Testis (tissue), 5 donors: ENCODE data around the gene RUFY1. TPM values are rescaled to one million over a fixed set of nuclear protein-coding genes. Genes with fewer than 3 reads are reported as not detected.
"Not testable (repeated sequence)": the region's sequence is repeated elsewhere in the genome, so short reads cannot be mapped to it uniquely, and the experiment has no call there.

Experiments used
- DNase-seq: peaks from one replicate; pipeline ENCODE4 v3.0.0-alpha.2; 2019
- H3K27ac ChIP-seq, 2 donors: fragments of 200-600 bp; sonication (generic); one replicate each; pipeline ENCODE4 v1.5.1; 2019
- H3K27me3 ChIP-seq: fragments of 200-600 bp; sonication (generic); one replicate; pipeline ENCODE4 v1.5.1; 2019
- H3K36me3 ChIP-seq: fragments of 200-600 bp; sonication (generic); one replicate; pipeline ENCODE4 v1.5.1; 2017; ENCODE audit warnings: low read depth; ENCODE audit errors: missing control alignments
- H3K4me1 ChIP-seq: fragments of 200-600 bp; sonication (generic); one replicate; pipeline ENCODE4 v1.5.1; 2019
- H3K4me3 ChIP-seq, 2 donors: fragments of 200-600 bp; sonication (generic); one replicate each; pipeline ENCODE4 v1.5.1; 2017 to 2019
- H3K9me3 ChIP-seq: fragments of 200-600 bp; sonication (generic); one replicate; pipeline ENCODE4 v1.5.1; 2017
- POLR2A ChIP-seq: fragments of 450-650 bp; IDR thresholded peaks from one replicate; pipeline ENCODE4 v1.6.1; 2017; ENCODE audit warnings: antibody characterized with exemption, mild to moderate bottlenecking, moderate library complexity
- WGBS, 2 donors: methylation state at CpG; one replicate each; pipeline ENCODE4 v1.1.5; 2018; 5-methylcytosine and 5-hydroxymethylcytosine counted together
- intact Hi-C: fragments of 100-400 bp; cut with DNase I; formaldehyde crosslinking; loops from one replicate; pipeline ENCODE4 v1.15.1; 2023; ENCODE audit warnings: low total_unique reads
- long read RNA-seq, 2 donors: transcript quantifications; one replicate each; lab custom pipeline, GENCODE V29; 2026
- polyA plus RNA-seq: library from polyadenylated mRNA; stranded (reverse); fragments of 350-450 nt; fragmentation: Illumina TruSeq; extraction: RNeasy Lipid Tissue Mini Kit (QIAGEN cat#74804); gene quantifications from one replicate; pipeline ENCODE4 v1.2.3, GENCODE V29; 2014; ENCODE audit warnings: low read depth, low replicate concordance; ENCODE audit not compliant: insufficient read depth
- total RNA-seq, 2 donors: library from RNA; depleted of rRNA; stranded (reverse); fragments of >200 nt; gene quantifications; one replicate each; pipeline ENCODE4 v1.2.3, GENCODE V29; 2016
- TF ChIP-seq, protein P1 (sequence below), 3 experiments: fragments of 450-650 bp in 2 of 3; fragments of 200-600 bp in 1 of 3; sonication (generic) in 1 of 3; IDR thresholded peaks; one replicate each; pipeline ENCODE4 v1.5.1; 2016 to 2019; ENCODE audit warnings: antibody characterized with exemption in 3 of 3, mild to moderate bottlenecking in 2 of 3, moderate library complexity in 1 of 3

RUFY1 gene, protein sequence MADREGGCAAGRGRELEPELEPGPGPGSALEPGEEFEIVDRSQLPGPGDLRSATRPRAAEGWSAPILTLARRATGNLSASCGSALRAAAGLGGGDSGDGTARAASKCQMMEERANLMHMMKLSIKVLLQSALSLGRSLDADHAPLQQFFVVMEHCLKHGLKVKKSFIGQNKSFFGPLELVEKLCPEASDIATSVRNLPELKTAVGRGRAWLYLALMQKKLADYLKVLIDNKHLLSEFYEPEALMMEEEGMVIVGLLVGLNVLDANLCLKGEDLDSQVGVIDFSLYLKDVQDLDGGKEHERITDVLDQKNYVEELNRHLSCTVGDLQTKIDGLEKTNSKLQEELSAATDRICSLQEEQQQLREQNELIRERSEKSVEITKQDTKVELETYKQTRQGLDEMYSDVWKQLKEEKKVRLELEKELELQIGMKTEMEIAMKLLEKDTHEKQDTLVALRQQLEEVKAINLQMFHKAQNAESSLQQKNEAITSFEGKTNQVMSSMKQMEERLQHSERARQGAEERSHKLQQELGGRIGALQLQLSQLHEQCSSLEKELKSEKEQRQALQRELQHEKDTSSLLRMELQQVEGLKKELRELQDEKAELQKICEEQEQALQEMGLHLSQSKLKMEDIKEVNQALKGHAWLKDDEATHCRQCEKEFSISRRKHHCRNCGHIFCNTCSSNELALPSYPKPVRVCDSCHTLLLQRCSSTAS
- total RNA-seq (10 to 100 TPM; 47.0 to 51.2 TPM), polyA plus RNA-seq (28.6 TPM)
- long read RNA-seq, donor 1, partial matches to known transcripts = 190 of 230 reads
- long read RNA-seq, donor 1, other reads (novel, unspliced or antisense) = 36 of 230 reads
- long read RNA-seq, donor 2, partial matches to known transcripts = 0 of 3 reads
- long read RNA-seq, donor 2, other reads (novel, unspliced or antisense) = 0 of 3 reads

- DNase-seq = peak; percentile 89
- no peaks in the 10 kb centered on the region for H3K9me3 ChIP-seq
- H3K4me1 ChIP-seq = peaks cover 15% of the 10 kb centered on the region
- WGBS, 2 donors = 0 to 1% methylated on average over 1 to 25 of the region's 109 CpGs
- peak within 1 kb of the TSS; percentile 89 to 92 for H3K4me3 ChIP-seq
- H3K27me3 ChIP-seq = no peaks in the 10 kb centered on the region
- TF ChIP-seq POLR2A = no peak
- TF ChIP-seq, protein P1, sequence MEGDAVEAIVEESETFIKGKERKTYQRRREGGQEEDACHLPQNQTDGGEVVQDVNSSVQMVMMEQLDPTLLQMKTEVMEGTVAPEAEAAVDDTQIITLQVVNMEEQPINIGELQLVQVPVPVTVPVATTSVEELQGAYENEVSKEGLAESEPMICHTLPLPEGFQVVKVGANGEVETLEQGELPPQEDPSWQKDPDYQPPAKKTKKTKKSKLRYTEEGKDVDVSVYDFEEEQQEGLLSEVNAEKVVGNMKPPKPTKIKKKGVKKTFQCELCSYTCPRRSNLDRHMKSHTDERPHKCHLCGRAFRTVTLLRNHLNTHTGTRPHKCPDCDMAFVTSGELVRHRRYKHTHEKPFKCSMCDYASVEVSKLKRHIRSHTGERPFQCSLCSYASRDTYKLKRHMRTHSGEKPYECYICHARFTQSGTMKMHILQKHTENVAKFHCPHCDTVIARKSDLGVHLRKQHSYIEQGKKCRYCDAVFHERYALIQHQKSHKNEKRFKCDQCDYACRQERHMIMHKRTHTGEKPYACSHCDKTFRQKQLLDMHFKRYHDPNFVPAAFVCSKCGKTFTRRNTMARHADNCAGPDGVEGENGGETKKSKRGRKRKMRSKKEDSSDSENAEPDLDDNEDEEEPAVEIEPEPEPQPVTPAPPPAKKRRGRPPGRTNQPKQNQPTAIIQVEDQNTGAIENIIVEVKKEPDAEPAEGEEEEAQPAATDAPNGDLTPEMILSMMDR (IDR thresholded peaks at IDR 0.05) = peak in 2 of 3 experiments; percentile 3 to 25
- no peaks in the 10 kb centered on the region for H3K36me3 ChIP-seq
- H3K27ac ChIP-seq = peak within 1 kb of the TSS; percentile 68 to 97
- intact Hi-C loops = no loop called here
Observed at GRCh38 chr5:179550511-179551342, at the start of gene RUFY1. Gene RUFY1 (plus strand): TSS chr5:179550554. CDS start chr5:179550570, 16 bp downstream.

GRCh38 chr5:179501997-179502396 lies 48.4 kb upstream of the RUFY1 start:
- intact Hi-C loops, DNase-seq: not testable (repeated sequence)

GRCh38 chr5:179502420-179502819 lies 47.9 kb upstream of the RUFY1 start:
- H3K4me1 ChIP-seq, intact Hi-C loops, H3K27ac ChIP-seq, DNase-seq, H3K9me3 ChIP-seq, H3K4me3 ChIP-seq, H3K36me3 ChIP-seq, H3K27me3 ChIP-seq: not testable (repeated sequence)
- WGBS, 2 donors = 89 to 96% methylated on average over 7 to 8 of the region's 8 CpGs

More at GRCh38 chr5:179501997-179502396, 48.4 kb upstream of the RUFY1 start:
- not testable (repeated sequence) for H3K36me3 ChIP-seq, H3K9me3 ChIP-seq, H3K27ac ChIP-seq, H3K27me3 ChIP-seq, H3K4me1 ChIP-seq, H3K4me3 ChIP-seq
- no CpG with 5 or more reads among the region's 11 CpGs for WGBS, 2 donors

GRCh38 chr5:179504191-179504590 lies 46.2 kb upstream of the RUFY1 start:
- no peak for DNase-seq
- Histone ChIP-seq H3K27me3 (no peaks in the 10 kb centered on the region), H3K9me3 (no peaks in the 10 kb centered on the region), H3K4me3 (no peak overlapping the region), H3K27ac (no peak overlapping the region), H3K4me1 (no peaks in the 10 kb centered on the region), H3K36me3 (no peaks in the 10 kb centered on the region)
- TF ChIP-seq POLR2A = no peak
- TF ChIP-seq, protein P1 (IDR thresholded peaks at IDR 0.05) = no peak
- WGBS, 2 donors = 51% methylated on average over 7 of the region's 7 CpGs
- intact Hi-C loops = no loop called here

- H3K27me3 ChIP-seq = no peaks in the 10 kb centered on the region
- 51 to 68% methylated on average over 17 of the region's 17 CpGs for WGBS, 2 donors
- DNase-seq = peak; percentile 37
- no peak overlapping the region for H3K4me3 ChIP-seq
- no peaks in the 10 kb centered on the region for H3K36me3 ChIP-seq
- TF ChIP-seq, protein P1 (IDR thresholded peaks at IDR 0.05) = no peak
- TF ChIP-seq POLR2A = no peak
- H3K27ac ChIP-seq = no peak overlapping the region
- H3K9me3 ChIP-seq = no peaks in the 10 kb centered on the region
- no peaks in the 10 kb centered on the region for H3K4me1 ChIP-seq
- intact Hi-C loops = no loop called here
Observed at GRCh38 chr5:179504600-179505396, 45.6 kb upstream of the RUFY1 start.
